ENCODE results near the gene POLR3F.
"Not testable (repeated sequence)": the region's sequence is repeated elsewhere in the genome, so short reads cannot be mapped to it uniquely, and the experiment has no call there.

The POLR3F gene

GRCh38 chr20:18466894-18467730 lies at the start of gene POLR3F, which contains the start of gene DZANK1:
Gene POLR3F (plus strand): TSS chr20:18467390. CDS start chr20:18467507, 117 bp downstream.
Gene DZANK1 (minus strand): TSS chr20:18467030. CDS start chr20:18465358, 1,672 bp downstream.
- in situ Hi-C loops (cut with MboI; ENCODE audit: low sequenced_read_pairs): no loop called here

GRCh38 chr20:18421608-18422007 lies 45.6 kb upstream of the POLR3F start:
- in situ Hi-C loops (cut with MboI; ENCODE audit: low sequenced_read_pairs): no loop called here

GRCh38 chr20:18427214-18427613 lies 40.0 kb upstream of the POLR3F start:
- in situ Hi-C loops (cut with MboI; ENCODE audit: low sequenced_read_pairs): no loop called here

GRCh38 chr20:18428490-18429173 lies 38.6 kb upstream of the POLR3F start:
- in situ Hi-C loops (cut with MboI; ENCODE audit: low sequenced_read_pairs): no loop called here

GRCh38 chr20:18430172-18430826 lies 36.9 kb upstream of the POLR3F start:
- in situ Hi-C loops (cut with MboI; ENCODE audit: low sequenced_read_pairs): no loop called here

GRCh38 chr20:18431206-18431605 lies 36.0 kb upstream of the POLR3F start:
- in situ Hi-C loops (cut with MboI; ENCODE audit: low sequenced_read_pairs): no loop called here

- in situ Hi-C loops (cut with MboI; ENCODE audit: low sequenced_read_pairs): no loop called here
Measured at GRCh38 chr20:18436847-18437246, 30.3 kb upstream of the POLR3F start.

GRCh38 chr20:18440403-18440802 lies 26.8 kb upstream of the POLR3F start:
- in situ Hi-C loops (cut with MboI; ENCODE audit: low sequenced_read_pairs): no loop called here

GRCh38 chr20:18443886-18444285 lies 23.3 kb upstream of the POLR3F start:
- in situ Hi-C loops (cut with MboI; ENCODE audit: low sequenced_read_pairs): no loop called here

- in situ Hi-C loops (cut with MboI; ENCODE audit: low sequenced_read_pairs): no loop called here
Measured at GRCh38 chr20:18456600-18456999, 10.6 kb upstream of the POLR3F start.

GRCh38 chr20:18465536-18466200 lies 1.5 kb upstream of the POLR3F start:
- in situ Hi-C loops (cut with MboI; ENCODE audit: low sequenced_read_pairs): no loop called here

GRCh38 chr20:18466574-18466893 lies 656 bp upstream of the POLR3F start:
- in situ Hi-C loops (cut with MboI; ENCODE audit: low sequenced_read_pairs): no loop called here

GRCh38 chr20:18477218-18477617 lies 10.0 kb downstream of the POLR3F start:
- in situ Hi-C loops (cut with MboI; ENCODE audit: low sequenced_read_pairs): no loop called here

- in situ Hi-C loops (cut with MboI; ENCODE audit: low sequenced_read_pairs): no loop called here
Measured at GRCh38 chr20:18477821-18478220, 10.6 kb downstream of the POLR3F start.

GRCh38 chr20:18481596-18481995 lies 14.4 kb downstream of the POLR3F start:
- in situ Hi-C loops (cut with MboI; ENCODE audit: low sequenced_read_pairs): no loop called here

- in situ Hi-C loops (cut with MboI; ENCODE audit: low sequenced_read_pairs): no loop called here
Measured at GRCh38 chr20:18488301-18488700, 21.1 kb downstream of the POLR3F start.

GRCh38 chr20:18496042-18496441 lies 28.9 kb downstream of the POLR3F start:
- in situ Hi-C loops (cut with MboI; ENCODE audit: low sequenced_read_pairs): no loop called here

- in situ Hi-C loops (cut with MboI; ENCODE audit: low sequenced_read_pairs): no loop called here
Measured at GRCh38 chr20:18496740-18497592, 29.8 kb downstream of the POLR3F start, which contains the start of gene RBBP9. Gene RBBP9 (minus strand): TSS chr20:18497225. CDS start chr20:18497167, 58 bp downstream.

GRCh38 chr20:18497603-18498002 lies 30.4 kb downstream of the POLR3F start:
- in situ Hi-C loops (cut with MboI; ENCODE audit: low sequenced_read_pairs): no loop called here

GRCh38 chr20:18501672-18502071 lies 34.5 kb downstream of the POLR3F start:
- in situ Hi-C loops (cut with MboI; ENCODE audit: low sequenced_read_pairs): not testable (repeated sequence)
